Measurements from ENCODE around the gene TRPV6. TPM values are rescaled to one million over a fixed set of nuclear protein-coding genes. Genes with fewer than 3 reads are reported as not detected.

Gene TRPV6
- polyA plus RNA-seq, 3 donors, result 0.44 TPM; not detected in 2

DNA sequence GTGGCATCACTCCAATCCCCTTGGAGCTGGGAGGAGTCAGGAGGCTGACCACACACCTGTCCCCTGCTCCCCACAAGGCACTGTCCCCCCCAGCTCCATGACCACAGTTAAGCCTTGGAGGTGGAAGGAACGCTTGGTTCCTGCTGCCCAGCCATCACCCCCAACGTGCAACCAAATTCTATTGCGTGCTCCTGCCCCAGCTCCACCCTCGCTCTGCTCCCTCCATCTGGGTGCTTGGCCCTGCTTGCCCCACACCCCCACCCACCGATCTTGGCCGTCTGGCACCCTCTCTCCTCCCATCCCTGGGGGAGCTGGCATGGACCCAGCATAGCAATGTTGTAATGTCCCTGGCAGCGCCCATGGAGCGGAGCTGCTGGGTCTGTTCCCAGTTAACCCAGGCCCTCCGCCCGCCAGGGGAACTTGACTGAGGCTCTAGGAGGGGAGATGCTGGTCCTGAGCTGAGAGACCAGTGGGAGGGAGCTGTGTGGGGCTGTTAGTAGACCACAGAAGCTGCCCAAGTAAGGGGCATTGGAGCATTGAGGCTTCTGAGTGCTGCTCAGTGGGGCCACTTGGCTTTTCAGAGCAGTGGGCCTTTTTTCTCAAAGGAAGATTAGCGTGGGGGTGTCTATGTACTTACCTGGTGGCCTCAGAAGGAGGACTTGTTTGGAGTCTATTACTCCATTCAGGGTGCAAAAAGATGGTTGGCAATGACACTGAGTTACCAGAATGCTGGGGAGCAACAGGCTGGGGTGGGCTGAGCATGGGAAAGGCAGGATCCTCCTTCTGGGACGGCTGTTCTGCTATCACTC lies 29.6 kb downstream of the TRPV6 start:
- no peaks in the 10 kb centered on the region for H3K27me3 ChIP-seq (ENCODE audit: control insufficient read depth in 2 of 2, insufficient read depth in 2 of 2, low read length in 2 of 2)
- H3K36me3 ChIP-seq (replicated peaks in 1 of 2; ENCODE audit: control insufficient read depth in 1 of 2, insufficient read depth in 2 of 2, low read length in 2 of 2), result peaks cover 0 to 1% of the 10 kb centered on the region in 2 donors
- no peaks in the 10 kb centered on the region for H4K20me1 ChIP-seq (ENCODE audit: insufficient read depth, low read length)
- H2AFZ ChIP-seq (ENCODE audit: insufficient read depth, low read depth, low read length, poor library complexity, severe bottlenecking), result peak overlapping the region; percentile 94
- H3K4me3 ChIP-seq (replicated peaks in 1 of 3; ENCODE audit: low read depth in 2 of 3, low read length in 3 of 3), result peak overlapping the region in 2 of 3 experiments; percentile 87 to 96
- Mint-ChIP-seq H3K27ac (peak overlapping the region in 2 of 7 donors; percentile 10 to 70), H3K4me3 (peak overlapping the region; percentile 83 to 90), H3K36me3 (peaks cover 4 to 10% of the 10 kb centered on the region in 2 donors), H3K4me1 (peaks cover 26% of the 10 kb centered on the region), H3K27me3 (ENCODE audit: low read depth in 3 of 3) (peaks cover 0 to 3% (median 0%) of the 10 kb centered on the region in 3 donors), H3K9me3 (peaks cover 0 to 4% (median 0%) of the 10 kb centered on the region in 7 donors)
- 36% methylated on average over 11 of the region's 12 CpGs for WGBS (ENCODE audit: insufficient coverage)
- H3K4me2 ChIP-seq (replicated peaks; ENCODE audit: extremely low read depth, low read length, poor library complexity, severe bottlenecking), result peak overlapping the region; percentile 78
- intact Hi-C loops (cut with micrococcal nuclease), result loop anchor here (5.0 to 10.0 kb wide), 3 partner anchors 146 to 351 kb away; no protein-coding TSS in a partner anchor
- H3K9me3 ChIP-seq (replicated peaks in 1 of 2; ENCODE audit: control insufficient read depth in 1 of 2, insufficient read depth in 1 of 2, low read length in 2 of 2), result no peaks in the 10 kb centered on the region
- no peaks in the 10 kb centered on the region for H3K79me2 ChIP-seq (ENCODE audit: insufficient read depth, low read length)
- H3K4me1 ChIP-seq (ENCODE audit: control insufficient read depth in 1 of 2, insufficient read depth in 2 of 2, low read length in 2 of 2), result peaks cover 19 to 31% of the 10 kb centered on the region in 2 donors
- no peak overlapping the region for H3K27ac ChIP-seq (ENCODE audit: low read depth in 1 of 2, low read length in 2 of 2)
- H3K9ac ChIP-seq (ENCODE audit: insufficient read depth, low read length, poor library complexity, severe bottlenecking), result no peak overlapping the region
- DNase-seq, result no peak
- TF ChIP-seq, protein P1, sequence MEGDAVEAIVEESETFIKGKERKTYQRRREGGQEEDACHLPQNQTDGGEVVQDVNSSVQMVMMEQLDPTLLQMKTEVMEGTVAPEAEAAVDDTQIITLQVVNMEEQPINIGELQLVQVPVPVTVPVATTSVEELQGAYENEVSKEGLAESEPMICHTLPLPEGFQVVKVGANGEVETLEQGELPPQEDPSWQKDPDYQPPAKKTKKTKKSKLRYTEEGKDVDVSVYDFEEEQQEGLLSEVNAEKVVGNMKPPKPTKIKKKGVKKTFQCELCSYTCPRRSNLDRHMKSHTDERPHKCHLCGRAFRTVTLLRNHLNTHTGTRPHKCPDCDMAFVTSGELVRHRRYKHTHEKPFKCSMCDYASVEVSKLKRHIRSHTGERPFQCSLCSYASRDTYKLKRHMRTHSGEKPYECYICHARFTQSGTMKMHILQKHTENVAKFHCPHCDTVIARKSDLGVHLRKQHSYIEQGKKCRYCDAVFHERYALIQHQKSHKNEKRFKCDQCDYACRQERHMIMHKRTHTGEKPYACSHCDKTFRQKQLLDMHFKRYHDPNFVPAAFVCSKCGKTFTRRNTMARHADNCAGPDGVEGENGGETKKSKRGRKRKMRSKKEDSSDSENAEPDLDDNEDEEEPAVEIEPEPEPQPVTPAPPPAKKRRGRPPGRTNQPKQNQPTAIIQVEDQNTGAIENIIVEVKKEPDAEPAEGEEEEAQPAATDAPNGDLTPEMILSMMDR (IDR thresholded peaks at IDR 0.05), result no peak

DNA sequence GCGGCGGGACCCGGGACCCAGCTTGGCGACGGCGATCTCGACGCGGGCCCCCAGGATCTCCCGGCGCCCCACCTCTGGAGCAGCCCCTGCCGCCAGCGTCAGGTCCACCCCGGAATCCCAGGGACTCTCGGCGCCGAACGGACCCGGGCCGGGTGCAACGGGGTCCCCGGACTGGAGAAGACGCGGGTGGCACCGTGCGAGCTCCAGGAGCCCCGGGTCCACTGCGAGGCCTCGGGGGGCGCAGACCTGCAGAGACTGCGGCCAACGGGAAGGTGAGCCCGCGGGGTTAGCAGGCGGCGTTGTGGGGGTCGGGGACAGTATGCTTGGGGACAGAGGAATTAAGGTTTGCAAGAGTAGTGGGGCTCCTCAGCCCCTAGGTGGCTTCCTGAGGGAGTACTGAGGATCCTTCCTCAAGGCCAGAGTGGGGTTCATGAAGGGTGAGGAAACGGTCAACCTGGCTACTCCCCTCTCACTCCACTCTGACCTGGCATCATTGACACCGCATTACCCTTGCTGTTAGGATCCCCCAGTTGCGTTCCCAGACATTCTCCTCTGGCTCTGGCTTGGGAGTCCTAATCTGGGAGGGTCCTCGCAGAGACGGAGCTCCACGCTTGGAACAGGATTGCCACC lies 30.3 kb downstream of the TRPV6 start:
- no peaks in the 10 kb centered on the region for H3K27me3 ChIP-seq (ENCODE audit: control insufficient read depth in 2 of 2, insufficient read depth in 2 of 2, low read length in 2 of 2)
- intact Hi-C loops (cut with micrococcal nuclease), result loop anchor here (5.0 to 10.0 kb wide), 3 partner anchors 147 to 352 kb away; no protein-coding TSS in a partner anchor
- Mint-ChIP-seq H3K4me1 (peaks cover 26% of the 10 kb centered on the region), H3K9me3 (peaks cover 0 to 4% (median 0%) of the 10 kb centered on the region in 7 donors), H3K27me3 (ENCODE audit: low read depth in 3 of 3) (peaks cover 0 to 3% (median 0%) of the 10 kb centered on the region in 3 donors), H3K36me3 (peaks cover 4 to 10% of the 10 kb centered on the region in 2 donors), H3K4me3 (peak overlapping the region; percentile 83 to 90), H3K27ac (peak overlapping the region in 2 of 7 donors; percentile 10 to 69)
- DNase-seq, result no peak
- peak overlapping the region; percentile 94 for H2AFZ ChIP-seq (ENCODE audit: insufficient read depth, low read depth, low read length, poor library complexity, severe bottlenecking)
- H3K36me3 ChIP-seq (replicated peaks in 1 of 2; ENCODE audit: control insufficient read depth in 1 of 2, insufficient read depth in 2 of 2, low read length in 2 of 2), result no peaks in the 10 kb centered on the region
- H3K4me3 ChIP-seq (replicated peaks in 1 of 3; ENCODE audit: low read depth in 2 of 3, low read length in 3 of 3), result peak overlapping the region; percentile 77 to 96 (median 87)
- no peaks in the 10 kb centered on the region for H4K20me1 ChIP-seq (ENCODE audit: insufficient read depth, low read length)
- H3K4me2 ChIP-seq (replicated peaks; ENCODE audit: extremely low read depth, low read length, poor library complexity, severe bottlenecking), result peak overlapping the region; percentile 78
- H3K79me2 ChIP-seq (ENCODE audit: insufficient read depth, low read length), result no peaks in the 10 kb centered on the region
- H3K9ac ChIP-seq (ENCODE audit: insufficient read depth, low read length, poor library complexity, severe bottlenecking), result peak overlapping the region; percentile 76
- H3K27ac ChIP-seq (ENCODE audit: low read depth in 1 of 2, low read length in 2 of 2), result peak overlapping the region in 1 of 2 donors; percentile 84
- peaks cover 19 to 31% of the 10 kb centered on the region in 2 donors for H3K4me1 ChIP-seq (ENCODE audit: control insufficient read depth in 1 of 2, insufficient read depth in 2 of 2, low read length in 2 of 2)
- no peaks in the 10 kb centered on the region for H3K9me3 ChIP-seq (replicated peaks in 1 of 2; ENCODE audit: control insufficient read depth in 1 of 2, insufficient read depth in 1 of 2, low read length in 2 of 2)
- TF ChIP-seq, protein P1 (IDR thresholded peaks at IDR 0.05), result no peak
- 6% methylated on average over 32 of the region's 43 CpGs for WGBS (ENCODE audit: insufficient coverage)

Data from CD14-positive monocyte (primary cell).